ENCODE results near the gene MAP2K1. TPM values are rescaled to one million over a fixed set of nuclear protein-coding genes. Genes with fewer than 3 reads are reported as not detected.

MAP2K1 gene
- total and polyA plus RNA-seq, 9 of the 15 experiments (the other 6 are each of a cell fraction or from before 2014, with no cell fraction given) = 7.5 to 58.3 (median 30.0) TPM

GRCh38 chr15:66404532-66404931 is 17.8 kb downstream of the MAP2K1 start (continued):
- TF ChIP-seq SIN3B (IDR thresholded peaks at IDR 0.05; ENCODE audit: low read depth) = no peak
- no peak for TF ChIP-seq FOXO4 (CRISPR knock-in tag; IDR thresholded peaks at IDR 0.05)

DNA sequence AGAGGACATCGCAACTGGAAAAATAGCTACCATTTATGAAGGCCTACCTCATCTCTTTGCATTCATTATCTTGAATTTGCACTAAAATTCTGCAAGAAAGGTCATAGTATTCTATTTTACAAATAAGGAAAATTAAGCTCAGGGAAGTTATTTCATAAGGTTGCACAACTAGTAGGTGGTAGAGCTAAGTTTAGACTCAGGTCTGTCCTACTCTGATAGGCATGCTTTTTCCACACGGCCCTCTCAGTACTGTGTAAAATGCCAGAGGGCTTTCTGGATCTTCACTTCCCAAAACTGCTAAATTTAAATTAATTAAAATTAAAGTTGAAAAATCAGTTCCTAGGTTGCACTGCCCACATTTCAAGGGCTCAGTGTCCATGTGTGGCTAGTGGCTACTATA is 18.3 kb downstream of the MAP2K1 start:
- peaks cover 5% of the 10 kb centered on the region; the same call in 2 of the 3 replicates for H3K36me3 ChIP-seq (ENCODE audit: control insufficient read depth, insufficient read depth, low read length)
- ATAC-seq (no peak), DNase-seq (ENCODE audit: extremely low read depth in 1 of 4, low spot score in 3 of 4) (no peak), FAIRE-seq (no peak)
- H4K20me1 ChIP-seq (replicated peaks; ENCODE audit: control insufficient read depth, insufficient read depth, low read length) = peaks cover 36% of the 10 kb centered on the region; the same call in 1 of the 2 replicates
- peaks cover 6% of the 10 kb centered on the region for H3K9me1 ChIP-seq (ENCODE audit: control insufficient read depth, insufficient read depth, low read length)
- in situ Hi-C loops (cut with MboI) (no loop called here), intact Hi-C loops (cut with micrococcal nuclease) (no loop called here)
- POLR2A ChIA-PET = interaction anchor here (0.9 to 2.6 kb wide), 4 partner anchors 9 to 50 kb away, joined by 3 to 11 read pairs (median 4); partner anchors contain the start of gene MAP2K1
- no peak overlapping the region for H3K9ac ChIP-seq (ENCODE audit: insufficient read depth in 1 of 2, low read depth in 2 of 2, low read length in 2 of 2)
- no TSS peak for BruUV-seq (replicated peaks)
- H3K4me1 ChIP-seq (replicated peaks in 1 of 2; ENCODE audit: control insufficient read depth in 2 of 2, insufficient read depth in 2 of 2, low read length in 2 of 2) = peaks cover 7 to 19% of the 10 kb centered on the region in 2 experiments; a peak in 4 of 5 replicates
- H3K9me3 ChIP-seq (replicated peaks; ENCODE audit: control insufficient read depth, insufficient read depth, low read depth, low read length) = no peaks in the 10 kb centered on the region
- CTCF ChIA-PET (ENCODE audit: low intra/inter-chr PET ratio) = no interaction called here
- H2AFZ ChIP-seq (ENCODE audit: low read depth, low read length) = no peak overlapping the region
- H3K27me3 ChIP-seq (ENCODE audit: control insufficient read depth in 2 of 2, insufficient read depth in 2 of 2, low read length in 2 of 2) = no peaks in the 10 kb centered on the region
- H3K4me3 ChIP-seq = no peak overlapping the region
- H3K27ac ChIP-seq (ENCODE audit: extremely low read depth, low read depth, low read length) = no peak overlapping the region
- WGBS (ENCODE audit: insufficient coverage, low coverage, missing lambda C conversion rate) = 64% methylated on average over 2 of the region's 2 CpGs
- H3K79me2 ChIP-seq (ENCODE audit: control insufficient read depth, insufficient read depth, low read length) = peaks cover 96% of the 10 kb centered on the region
- H3K4me2 ChIP-seq (ENCODE audit: insufficient read depth, low read length) = no peak overlapping the region
- no peak for TF ChIP-seq TCF3 (CRISPR knock-in tag; IDR thresholded peaks at IDR 0.05)
- TF ChIP-seq JUND (IDR thresholded peaks at IDR 0.05; ENCODE audit: borderline replicate concordance, low read depth, low read length) = no peak
- no peak for TF ChIP-seq JUND (tag; IDR thresholded peaks at IDR 0.05; ENCODE audit: borderline replicate concordance, low read depth, low read length)
- TF ChIP-seq HMBOX1 (IDR thresholded peaks at IDR 0.05) = no peak
- TF ChIP-seq ETS2 (tag; IDR thresholded peaks at IDR 0.05; ENCODE audit: borderline replicate concordance, poor library complexity, severe bottlenecking) = no peak
- no peak for TF ChIP-seq SLC30A9 (CRISPR knock-in tag; IDR thresholded peaks at IDR 0.05)
- TF ChIP-seq ZBTB7A (IDR thresholded peaks at IDR 0.05; ENCODE audit: borderline replicate concordance, control insufficient read depth, low read depth, low read length) = no peak
- TF ChIP-seq ZNF589 (CRISPR knock-in tag; IDR thresholded peaks at IDR 0.05; ENCODE audit: low read depth) = no peak
- TF ChIP-seq FOXA3 (CRISPR knock-in tag; conservative IDR thresholded peaks at IDR 0.05 in 1 of 2, IDR thresholded peaks at IDR 0.05 in 1 of 2) = no peak
- no peak for TF ChIP-seq CLOCK (CRISPR knock-in tag; IDR thresholded peaks at IDR 0.05; ENCODE audit: borderline replicate concordance)
- no peak for TF ChIP-seq CHD4 (IDR thresholded peaks at IDR 0.05; ENCODE audit: insufficient read depth, insufficient replicate concordance, low read depth, low read length, poor library complexity, severe bottlenecking)
- TF ChIP-seq NFXL1 (CRISPR knock-in tag; IDR thresholded peaks at IDR 0.05) = no peak
- TF ChIP-seq POLR2A (conservative IDR thresholded peaks at IDR 0.05) = no peak
